ENCODE results near the gene GRID2. TPM values are rescaled to one million over a fixed set of nuclear protein-coding genes. Genes with fewer than 3 reads are reported as not detected.

GRID2 gene
- total RNA-seq, 2 donors from 2014 or later, result not detected

DNA sequence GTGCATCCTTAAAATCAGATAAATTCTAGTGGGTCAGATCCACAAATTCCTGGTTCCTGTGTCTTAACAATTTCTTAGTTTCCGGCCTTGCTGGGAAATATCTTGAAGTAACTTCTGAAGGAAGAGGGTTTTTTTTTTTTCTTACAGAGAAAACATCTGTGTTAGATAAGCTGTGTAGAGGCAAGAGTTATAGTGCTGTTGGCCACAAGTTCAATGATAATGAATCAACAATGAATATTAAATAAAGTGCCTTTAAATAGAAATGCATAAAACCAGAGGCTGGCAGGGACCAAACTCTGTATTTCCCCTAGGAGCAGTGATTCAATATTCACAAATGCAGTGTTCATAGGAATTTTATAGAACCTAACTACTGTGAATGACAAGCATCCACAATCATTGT lies 812.9 kb downstream of the GRID2 start:
- intact Hi-C loops (cut with DNase I), result no loop called here

DNA sequence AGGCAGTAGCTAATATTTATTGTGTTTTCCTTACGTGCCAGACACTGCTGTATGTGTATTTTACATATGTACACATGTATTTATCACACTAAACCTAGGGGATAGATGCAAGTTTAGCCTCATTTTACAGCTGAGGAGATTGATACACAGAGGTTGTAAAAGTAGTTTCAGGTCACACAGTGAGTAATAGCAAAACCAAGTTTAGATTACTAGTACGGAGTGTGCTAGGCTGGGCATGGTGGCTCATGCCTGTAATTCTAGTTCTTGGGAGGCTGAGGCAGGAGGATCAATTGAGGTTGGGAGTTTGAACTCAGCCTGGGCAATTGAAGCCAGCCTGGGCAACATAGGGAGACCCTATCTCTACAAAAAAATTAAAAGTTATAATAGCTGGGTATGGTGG lies 823.7 kb downstream of the GRID2 start:
- Histone ChIP-seq H3K9me3 (no peaks in the 10 kb centered on the region), H3K36me3 (no peaks in the 10 kb centered on the region), H3K27ac (no peak overlapping the region), H3K27me3 (no peaks in the 10 kb centered on the region), H3K9ac (ENCODE audit: low read depth in 2 of 2, low read length in 2 of 2) (no peak overlapping the region), H3K4me1 (no peaks in the 10 kb centered on the region), H3K4me3 (no peak overlapping the region)
- TF ChIP-seq, protein P1, sequence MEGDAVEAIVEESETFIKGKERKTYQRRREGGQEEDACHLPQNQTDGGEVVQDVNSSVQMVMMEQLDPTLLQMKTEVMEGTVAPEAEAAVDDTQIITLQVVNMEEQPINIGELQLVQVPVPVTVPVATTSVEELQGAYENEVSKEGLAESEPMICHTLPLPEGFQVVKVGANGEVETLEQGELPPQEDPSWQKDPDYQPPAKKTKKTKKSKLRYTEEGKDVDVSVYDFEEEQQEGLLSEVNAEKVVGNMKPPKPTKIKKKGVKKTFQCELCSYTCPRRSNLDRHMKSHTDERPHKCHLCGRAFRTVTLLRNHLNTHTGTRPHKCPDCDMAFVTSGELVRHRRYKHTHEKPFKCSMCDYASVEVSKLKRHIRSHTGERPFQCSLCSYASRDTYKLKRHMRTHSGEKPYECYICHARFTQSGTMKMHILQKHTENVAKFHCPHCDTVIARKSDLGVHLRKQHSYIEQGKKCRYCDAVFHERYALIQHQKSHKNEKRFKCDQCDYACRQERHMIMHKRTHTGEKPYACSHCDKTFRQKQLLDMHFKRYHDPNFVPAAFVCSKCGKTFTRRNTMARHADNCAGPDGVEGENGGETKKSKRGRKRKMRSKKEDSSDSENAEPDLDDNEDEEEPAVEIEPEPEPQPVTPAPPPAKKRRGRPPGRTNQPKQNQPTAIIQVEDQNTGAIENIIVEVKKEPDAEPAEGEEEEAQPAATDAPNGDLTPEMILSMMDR (IDR thresholded peaks at IDR 0.05), result no peak
- DNase-seq, result no peak
- intact Hi-C loops (cut with DNase I), result no loop called here

More for the DNA sequence above, 812.9 kb downstream of the GRID2 start:
- Histone ChIP-seq H3K4me1 (no peaks in the 10 kb centered on the region), H3K4me3 (no peak overlapping the region), H3K27ac (no peak overlapping the region), H3K9ac (ENCODE audit: low read depth in 2 of 2, low read length in 2 of 2) (no peak overlapping the region), H3K36me3 (no peaks in the 10 kb centered on the region), H3K27me3 (no peaks in the 10 kb centered on the region), H3K9me3 (no peaks in the 10 kb centered on the region)
- DNase-seq, result no peak
- TF ChIP-seq, protein P1 (IDR thresholded peaks at IDR 0.05), result no peak

DNA sequence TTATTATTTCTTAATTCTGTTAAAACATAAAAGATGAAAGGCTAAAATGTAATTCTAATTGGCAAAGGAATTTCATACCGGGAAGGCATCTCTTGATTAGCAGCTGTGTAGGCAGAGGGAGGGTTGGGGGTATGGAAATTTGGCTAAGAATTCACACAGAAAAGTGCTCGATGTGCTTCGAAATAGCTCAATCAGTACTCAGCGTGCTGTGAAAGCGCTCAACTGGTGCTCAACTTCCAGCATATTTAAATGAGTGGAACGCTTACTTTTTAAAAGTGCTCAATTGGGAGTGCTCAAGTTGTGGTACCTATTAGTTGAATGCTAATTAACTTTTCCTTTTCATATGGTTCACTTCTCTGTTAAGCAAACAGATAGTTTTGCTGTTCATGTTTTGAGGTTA lies 828.9 kb downstream of the GRID2 start:
- Histone ChIP-seq H3K4me3 (no peak overlapping the region), H3K36me3 (no peaks in the 10 kb centered on the region), H3K27me3 (no peaks in the 10 kb centered on the region), H3K9me3 (no peaks in the 10 kb centered on the region), H3K4me1 (no peaks in the 10 kb centered on the region), H3K9ac (ENCODE audit: low read depth in 2 of 2, low read length in 2 of 2) (no peak overlapping the region), H3K27ac (no peak overlapping the region)
- TF ChIP-seq, protein P1 (IDR thresholded peaks at IDR 0.05), result no peak
- no peak for DNase-seq
- intact Hi-C loops (cut with DNase I), result no loop called here

DNA sequence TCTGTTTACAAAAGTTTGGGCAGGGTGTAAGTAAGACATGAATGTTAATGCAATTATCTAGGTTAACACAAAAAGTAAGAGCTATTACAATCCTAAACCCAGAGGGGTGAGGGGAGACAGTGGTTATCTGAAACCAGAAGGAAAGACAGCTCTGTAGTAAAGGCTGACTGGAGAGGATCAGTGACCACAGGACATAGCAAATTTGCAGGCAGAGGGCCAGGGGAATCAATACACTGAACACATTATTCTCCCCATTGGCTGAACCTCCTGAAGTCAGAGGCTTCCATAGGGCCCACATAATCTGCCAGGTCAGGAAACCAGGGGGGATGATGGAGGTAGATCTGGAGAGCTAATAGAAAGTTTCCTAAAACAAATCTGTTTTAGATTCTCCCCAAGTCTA lies 835.4 kb downstream of the GRID2 start:
- Histone ChIP-seq H3K36me3 (no peaks in the 10 kb centered on the region), H3K4me3 (no peak overlapping the region), H3K27me3 (no peaks in the 10 kb centered on the region), H3K4me1 (no peaks in the 10 kb centered on the region), H3K9me3 (no peaks in the 10 kb centered on the region), H3K27ac (no peak overlapping the region), H3K9ac (ENCODE audit: low read depth in 2 of 2, low read length in 2 of 2) (no peak overlapping the region)
- DNase-seq, result no peak
- intact Hi-C loops (cut with DNase I), result no loop called here
- TF ChIP-seq, protein P1 (IDR thresholded peaks at IDR 0.05), result no peak

DNA sequence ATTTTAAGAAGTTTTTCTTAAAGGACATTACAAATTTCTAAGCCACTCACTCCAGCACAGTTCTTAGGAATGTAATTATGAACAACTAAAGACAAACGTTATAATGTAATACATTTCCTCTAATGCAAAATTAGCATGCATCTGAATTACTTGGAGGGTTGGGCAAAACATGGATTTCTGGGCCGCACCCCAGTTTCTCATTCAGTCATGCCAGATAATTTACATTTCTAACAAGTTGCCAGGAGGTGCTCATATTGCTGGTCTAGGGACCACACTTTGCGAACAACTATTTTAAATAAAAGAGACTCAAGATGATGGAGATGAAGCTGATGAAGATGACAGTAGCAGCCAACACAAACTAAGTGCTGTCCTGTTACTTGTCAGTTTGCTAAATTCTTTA lies 840.1 kb downstream of the GRID2 start:
- Histone ChIP-seq H3K9ac (ENCODE audit: low read depth in 2 of 2, low read length in 2 of 2) (no peak overlapping the region), H3K27me3 (no peaks in the 10 kb centered on the region), H3K4me3 (no peak overlapping the region), H3K9me3 (no peaks in the 10 kb centered on the region), H3K4me1 (no peaks in the 10 kb centered on the region), H3K27ac (no peak overlapping the region), H3K36me3 (no peaks in the 10 kb centered on the region)
- intact Hi-C loops (cut with DNase I), result no loop called here
- DNase-seq, result no peak
- TF ChIP-seq, protein P1 (IDR thresholded peaks at IDR 0.05), result no peak

DNA sequence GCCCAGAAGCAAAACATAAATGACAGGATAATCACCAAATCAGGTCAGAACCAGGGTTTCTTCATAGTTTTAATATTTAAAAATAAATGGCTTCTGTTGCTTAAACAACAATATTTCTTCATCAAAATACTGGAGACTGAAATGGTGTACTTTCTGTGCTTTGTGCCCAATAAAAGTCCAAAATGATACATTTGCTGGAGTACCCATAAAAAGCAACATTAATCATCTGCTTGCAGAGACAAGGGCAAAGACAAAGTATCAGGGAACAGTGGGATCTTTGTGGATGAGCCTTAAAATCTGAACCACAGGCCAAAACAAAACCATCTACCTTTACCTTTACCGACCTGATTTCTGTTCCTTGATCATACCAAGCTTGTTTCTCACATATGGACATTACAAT lies 840.9 kb downstream of the GRID2 start:
- Histone ChIP-seq H3K4me1 (no peaks in the 10 kb centered on the region), H3K27me3 (no peaks in the 10 kb centered on the region), H3K9ac (ENCODE audit: low read depth in 2 of 2, low read length in 2 of 2) (no peak overlapping the region), H3K4me3 (no peak overlapping the region), H3K9me3 (no peaks in the 10 kb centered on the region), H3K27ac (no peak overlapping the region), H3K36me3 (no peaks in the 10 kb centered on the region)
- TF ChIP-seq, protein P1 (IDR thresholded peaks at IDR 0.05), result no peak
- DNase-seq, result no peak
- intact Hi-C loops (cut with DNase I), result no loop called here
